ENCODE results near the gene KRT4. TPM values are rescaled to one million over a fixed set of nuclear protein-coding genes. Genes with fewer than 3 reads are reported as not detected.

Gene KRT4
- total RNA-seq, 1 donor from 2014 or later, result 1,276 TPM

GRCh38 chr12:52814710-52815155 lies 817 bp upstream of the KRT4 start:
- peak overlapping the region; percentile 98 for H3K27ac Mint-ChIP-seq
- DNase-seq (ENCODE audit: extremely low spot score, unreplicated experiment), result no peak
- H3K4me3 Mint-ChIP-seq, result peak overlapping the region; percentile 86
- peaks cover 13% of the 10 kb centered on the region for H3K36me3 Mint-ChIP-seq
- no peak for TF ChIP-seq CTCF (conservative IDR thresholded peaks at IDR 0.05)
- H3K9me3 Mint-ChIP-seq, result no peaks in the 10 kb centered on the region
- H3K27me3 Mint-ChIP-seq, result peaks cover 34% of the 10 kb centered on the region
- H3K4me1 Mint-ChIP-seq (ENCODE audit: unreplicated experiment), result peaks cover 4% of the 10 kb centered on the region

GRCh38 chr12:52813203-52813819 lies 605 bp downstream of the KRT4 start:
- Mint-ChIP-seq H3K27ac (peak overlapping the region; percentile 98), H3K27me3 (peaks cover 42% of the 10 kb centered on the region), H3K4me3 (peak overlapping the region; percentile 86), H3K4me1 (ENCODE audit: unreplicated experiment) (no peaks in the 10 kb centered on the region), H3K36me3 (peaks cover 16% of the 10 kb centered on the region), H3K9me3 (no peaks in the 10 kb centered on the region)
- no peak for TF ChIP-seq CTCF (conservative IDR thresholded peaks at IDR 0.05)
- no peak for DNase-seq (ENCODE audit: extremely low spot score, unreplicated experiment)

GRCh38 chr12:52812749-52813148 lies 1.2 kb downstream of the KRT4 start:
- no peaks in the 10 kb centered on the region for H3K9me3 Mint-ChIP-seq
- no peak for DNase-seq (ENCODE audit: extremely low spot score, unreplicated experiment)
- H3K4me1 Mint-ChIP-seq (ENCODE audit: unreplicated experiment), result no peaks in the 10 kb centered on the region
- H3K4me3 Mint-ChIP-seq, result peak overlapping the region; percentile 86
- H3K36me3 Mint-ChIP-seq, result peaks cover 16% of the 10 kb centered on the region
- TF ChIP-seq CTCF (conservative IDR thresholded peaks at IDR 0.05), result no peak
- peak overlapping the region; percentile 98 for H3K27ac Mint-ChIP-seq
- peaks cover 42% of the 10 kb centered on the region for H3K27me3 Mint-ChIP-seq

GRCh38 chr12:52812073-52812400 lies 1.9 kb downstream of the KRT4 start:
- peak overlapping the region; percentile 98 for H3K27ac Mint-ChIP-seq
- peaks cover 16% of the 10 kb centered on the region for H3K36me3 Mint-ChIP-seq
- peaks cover 43% of the 10 kb centered on the region for H3K27me3 Mint-ChIP-seq
- no peaks in the 10 kb centered on the region for H3K4me1 Mint-ChIP-seq (ENCODE audit: unreplicated experiment)
- no peak for TF ChIP-seq CTCF (conservative IDR thresholded peaks at IDR 0.05)
- H3K4me3 Mint-ChIP-seq, result peak overlapping the region; percentile 86
- no peaks in the 10 kb centered on the region for H3K9me3 Mint-ChIP-seq
- no peak for DNase-seq (ENCODE audit: extremely low spot score, unreplicated experiment)

GRCh38 chr12:52811191-52812072 lies 2.5 kb downstream of the KRT4 start:
- Mint-ChIP-seq H3K9me3 (no peaks in the 10 kb centered on the region), H3K27me3 (peaks cover 49% of the 10 kb centered on the region), H3K27ac (peak overlapping the region; percentile 98), H3K36me3 (peaks cover 16% of the 10 kb centered on the region), H3K4me1 (ENCODE audit: unreplicated experiment) (no peaks in the 10 kb centered on the region), H3K4me3 (peak overlapping the region; percentile 86)
- no peak for DNase-seq (ENCODE audit: extremely low spot score, unreplicated experiment)
- TF ChIP-seq CTCF (conservative IDR thresholded peaks at IDR 0.05), result no peak
